GM12865 (cell line): Measurements from ENCODE around the gene DISP3.

Experiments used
- DNase-seq: peaks from one replicate; pipeline ENCODE4 v3.0.0; 2010; ENCODE audit warnings: low read depth
- H3K4me3 ChIP-seq: 2 replicates; pipeline ENCODE4 v1.5.1; 2011; ENCODE audit warnings: mild to moderate bottlenecking, low read depth, low read length, control low read depth
- CTCF ChIP-seq: IDR thresholded peaks from 2 replicates; pipeline ENCODE4 v1.5.1; 2011; ENCODE audit warnings: low read length, control low read depth, low read depth, inconsistent platforms; ENCODE audit not compliant: insufficient read depth; ENCODE audit errors: missing control alignments

DISP3 gene

GRCh38 chr1:11483581-11484320, 4.8 kb downstream of the DISP3 start:
- DNase-seq = no peak
- no peak overlapping the region for H3K4me3 ChIP-seq
- TF ChIP-seq CTCF = no peak

GRCh38 chr1:11484321-11484655, 5.3 kb downstream of the DISP3 start:
- DNase-seq = no peak
- H3K4me3 ChIP-seq = no peak overlapping the region
- TF ChIP-seq CTCF = no peak

GRCh38 chr1:11485191-11485590, 6.2 kb downstream of the DISP3 start:
- no peak overlapping the region for H3K4me3 ChIP-seq
- TF ChIP-seq CTCF = no peak
- no peak for DNase-seq

GRCh38 chr1:11486231-11487009, 7.5 kb downstream of the DISP3 start:
- no peak for TF ChIP-seq CTCF
- DNase-seq = no peak
- H3K4me3 ChIP-seq = no peak overlapping the region

- TF ChIP-seq CTCF = no peak
- no peak overlapping the region for H3K4me3 ChIP-seq
- DNase-seq = no peak
Observed at GRCh38 chr1:11487196-11487751, 8.3 kb downstream of the DISP3 start.

- TF ChIP-seq CTCF = no peak
- no peak for DNase-seq
- no peak overlapping the region for H3K4me3 ChIP-seq
Observed at GRCh38 chr1:11488201-11488770, 9.3 kb downstream of the DISP3 start.
